ENCODE measurements around the gene CD84.

CD84 gene

GRCh38 chr1:160625725-160626498 lies 46.6 kb upstream of the CD84 start:
- Histone ChIP-seq H3K9me3 (ENCODE audit: control insufficient read depth, low read length) (no peaks in the 10 kb centered on the region), H3K9ac (ENCODE audit: low read length) (no peak overlapping the region), H2BK5ac (ENCODE audit: low read depth, low read length, poor library complexity, severe bottlenecking) (no peak overlapping the region), H3K27ac (ENCODE audit: low read length, poor library complexity, severe bottlenecking) (no peak overlapping the region), H2BK120ac (ENCODE audit: low read depth, low read length) (no peak overlapping the region), H2BK12ac (ENCODE audit: low read length in 2 of 2) (no peak overlapping the region), H3K27me3 (ENCODE audit: control insufficient read depth in 1 of 2, insufficient read depth in 1 of 2, low read length in 2 of 2) (peaks cover 3 to 4% of the 10 kb centered on the region in 2 experiments), H3K4me3 (ENCODE audit: insufficient read depth in 1 of 2, low read depth in 1 of 2, low read length in 2 of 2) (no peak overlapping the region), H2BK15ac (ENCODE audit: low read depth, poor library complexity, severe bottlenecking) (no peak overlapping the region), H3K4ac (ENCODE audit: low read depth in 1 of 2, low read length in 2 of 2) (no peak overlapping the region), H2AK5ac (ENCODE audit: low read length, severe bottlenecking) (no peak overlapping the region), H3K79me1 (replicated peaks; ENCODE audit: low read length, poor library complexity, severe bottlenecking) (no peaks in the 10 kb centered on the region), H3K14ac (ENCODE audit: low read length in 2 of 2) (no peak overlapping the region), H4K91ac (ENCODE audit: low read length) (no peak overlapping the region), H3K4me1 (ENCODE audit: control insufficient read depth, insufficient read depth, low read depth, low read length) (peaks cover 1% of the 10 kb centered on the region), H3K18ac (ENCODE audit: low read depth in 1 of 2, low read length in 2 of 2) (no peak overlapping the region), H4K8ac (ENCODE audit: low read length) (no peak overlapping the region), H3K23ac (ENCODE audit: low read length in 2 of 2) (no peak overlapping the region), H3K4me2 (ENCODE audit: low read length, poor library complexity, severe bottlenecking) (no peak overlapping the region), H3K36me3 (ENCODE audit: control insufficient read depth in 1 of 2, insufficient read depth in 2 of 2, low read depth in 1 of 2, low read length in 2 of 2) (no peaks in the 10 kb centered on the region), H2AFZ (ENCODE audit: low read depth, low read length) (no peak overlapping the region)
- DNase-seq = no peak
- 96% methylated on average over 10 of the region's 10 CpGs for WGBS

GRCh38 chr1:160625321-160625720 lies 46.0 kb upstream of the CD84 start:
- no peak overlapping the region for H3K9ac ChIP-seq (ENCODE audit: low read length)
- no peak for DNase-seq
- no peak overlapping the region for H3K4me3 ChIP-seq (ENCODE audit: insufficient read depth in 1 of 2, low read depth in 1 of 2, low read length in 2 of 2)
- H3K79me1 ChIP-seq (replicated peaks; ENCODE audit: low read length, poor library complexity, severe bottlenecking) = no peaks in the 10 kb centered on the region
- H3K27me3 ChIP-seq (ENCODE audit: control insufficient read depth in 1 of 2, insufficient read depth in 1 of 2, low read length in 2 of 2) = peaks cover 3 to 4% of the 10 kb centered on the region in 2 experiments
- no peak overlapping the region for H4K91ac ChIP-seq (ENCODE audit: low read length)
- no peaks in the 10 kb centered on the region for H3K36me3 ChIP-seq (ENCODE audit: control insufficient read depth in 1 of 2, insufficient read depth in 2 of 2, low read depth in 1 of 2, low read length in 2 of 2)
- no peak overlapping the region for H3K23ac ChIP-seq (ENCODE audit: low read length in 2 of 2)
- H2BK5ac ChIP-seq (ENCODE audit: low read depth, low read length, poor library complexity, severe bottlenecking) = no peak overlapping the region
- H3K9me3 ChIP-seq (ENCODE audit: control insufficient read depth, low read length) = no peaks in the 10 kb centered on the region
- no peak overlapping the region for H2AFZ ChIP-seq (ENCODE audit: low read depth, low read length)
- no peak overlapping the region for H4K8ac ChIP-seq (ENCODE audit: low read length)
- no peak overlapping the region for H2BK120ac ChIP-seq (ENCODE audit: low read depth, low read length)
- H3K4me2 ChIP-seq (ENCODE audit: low read length, poor library complexity, severe bottlenecking) = no peak overlapping the region
- no peak overlapping the region for H2AK5ac ChIP-seq (ENCODE audit: low read length, severe bottlenecking)
- H3K4me1 ChIP-seq (ENCODE audit: control insufficient read depth, insufficient read depth, low read depth, low read length) = peaks cover 1% of the 10 kb centered on the region
- H2BK12ac ChIP-seq (ENCODE audit: low read length in 2 of 2) = no peak overlapping the region
- no peak overlapping the region for H2BK15ac ChIP-seq (ENCODE audit: low read depth, poor library complexity, severe bottlenecking)
- no peak overlapping the region for H3K14ac ChIP-seq (ENCODE audit: low read length in 2 of 2)
- WGBS = 78% methylated on average over 1 of the region's 1 CpG
- no peak overlapping the region for H3K18ac ChIP-seq (ENCODE audit: low read depth in 1 of 2, low read length in 2 of 2)
- no peak overlapping the region for H3K27ac ChIP-seq (ENCODE audit: low read length, poor library complexity, severe bottlenecking)
- H3K4ac ChIP-seq (ENCODE audit: low read depth in 1 of 2, low read length in 2 of 2) = no peak overlapping the region

- Histone ChIP-seq H3K14ac (ENCODE audit: low read length in 2 of 2) (no peak overlapping the region), H4K8ac (ENCODE audit: low read length) (no peak overlapping the region), H3K9me3 (ENCODE audit: control insufficient read depth, low read length) (no peaks in the 10 kb centered on the region), H2AFZ (ENCODE audit: low read depth, low read length) (no peak overlapping the region), H3K79me1 (replicated peaks; ENCODE audit: low read length, poor library complexity, severe bottlenecking) (no peaks in the 10 kb centered on the region), H3K18ac (ENCODE audit: low read depth in 1 of 2, low read length in 2 of 2) (no peak overlapping the region), H3K4me3 (ENCODE audit: insufficient read depth in 1 of 2, low read depth in 1 of 2, low read length in 2 of 2) (no peak overlapping the region), H3K27ac (ENCODE audit: low read length, poor library complexity, severe bottlenecking) (no peak overlapping the region), H3K4me2 (ENCODE audit: low read length, poor library complexity, severe bottlenecking) (no peak overlapping the region), H3K36me3 (ENCODE audit: control insufficient read depth in 1 of 2, insufficient read depth in 2 of 2, low read depth in 1 of 2, low read length in 2 of 2) (no peaks in the 10 kb centered on the region), H3K23ac (ENCODE audit: low read length in 2 of 2) (no peak overlapping the region), H3K9ac (ENCODE audit: low read length) (no peak overlapping the region), H2BK120ac (ENCODE audit: low read depth, low read length) (no peak overlapping the region), H2BK5ac (ENCODE audit: low read depth, low read length, poor library complexity, severe bottlenecking) (no peak overlapping the region), H2AK5ac (ENCODE audit: low read length, severe bottlenecking) (no peak overlapping the region), H3K4me1 (ENCODE audit: control insufficient read depth, insufficient read depth, low read depth, low read length) (peaks cover 1% of the 10 kb centered on the region), H3K27me3 (ENCODE audit: control insufficient read depth in 1 of 2, insufficient read depth in 1 of 2, low read length in 2 of 2) (peaks cover 0 to 4% of the 10 kb centered on the region in 2 experiments), H2BK15ac (ENCODE audit: low read depth, poor library complexity, severe bottlenecking) (no peak overlapping the region), H2BK12ac (ENCODE audit: low read length in 2 of 2) (no peak overlapping the region), H4K91ac (ENCODE audit: low read length) (no peak overlapping the region), H3K4ac (ENCODE audit: low read depth in 1 of 2, low read length in 2 of 2) (no peak overlapping the region)
- 83% methylated on average over 1 of the region's 3 CpGs for WGBS
- no peak for DNase-seq
Measured at GRCh38 chr1:160624464-160624863, 45.2 kb upstream of the CD84 start.

- no peak overlapping the region for H3K9ac ChIP-seq (ENCODE audit: low read length)
- H3K4me2 ChIP-seq (ENCODE audit: low read length, poor library complexity, severe bottlenecking) = no peak overlapping the region
- H3K9me3 ChIP-seq (ENCODE audit: control insufficient read depth, low read length) = peaks cover 2% of the 10 kb centered on the region
- 83% methylated on average over 1 of the region's 1 CpG for WGBS
- H4K91ac ChIP-seq (ENCODE audit: low read length) = no peak overlapping the region
- H3K18ac ChIP-seq (ENCODE audit: low read depth in 1 of 2, low read length in 2 of 2) = no peak overlapping the region
- no peaks in the 10 kb centered on the region for H3K4me1 ChIP-seq (ENCODE audit: control insufficient read depth, insufficient read depth, low read depth, low read length)
- no peak overlapping the region for H2AFZ ChIP-seq (ENCODE audit: low read depth, low read length)
- H3K4me3 ChIP-seq (ENCODE audit: insufficient read depth in 1 of 2, low read depth in 1 of 2, low read length in 2 of 2) = no peak overlapping the region
- no peak overlapping the region for H2BK5ac ChIP-seq (ENCODE audit: low read depth, low read length, poor library complexity, severe bottlenecking)
- no peak overlapping the region for H3K4ac ChIP-seq (ENCODE audit: low read depth in 1 of 2, low read length in 2 of 2)
- no peak overlapping the region for H2BK15ac ChIP-seq (ENCODE audit: low read depth, poor library complexity, severe bottlenecking)
- no peak overlapping the region for H4K8ac ChIP-seq (ENCODE audit: low read length)
- H3K27ac ChIP-seq (ENCODE audit: low read length, poor library complexity, severe bottlenecking) = no peak overlapping the region
- H2AK5ac ChIP-seq (ENCODE audit: low read length, severe bottlenecking) = no peak overlapping the region
- no peak overlapping the region for H2BK12ac ChIP-seq (ENCODE audit: low read length in 2 of 2)
- H3K23ac ChIP-seq (ENCODE audit: low read length in 2 of 2) = no peak overlapping the region
- H3K79me1 ChIP-seq (replicated peaks; ENCODE audit: low read length, poor library complexity, severe bottlenecking) = no peaks in the 10 kb centered on the region
- no peak for DNase-seq
- no peaks in the 10 kb centered on the region for H3K36me3 ChIP-seq (ENCODE audit: control insufficient read depth in 1 of 2, insufficient read depth in 2 of 2, low read depth in 1 of 2, low read length in 2 of 2)
- H2BK120ac ChIP-seq (ENCODE audit: low read depth, low read length) = no peak overlapping the region
- H3K14ac ChIP-seq (ENCODE audit: low read length in 2 of 2) = no peak overlapping the region
- H3K27me3 ChIP-seq (ENCODE audit: control insufficient read depth in 1 of 2, insufficient read depth in 1 of 2, low read length in 2 of 2) = peaks cover 0 to 4% of the 10 kb centered on the region in 2 experiments
Measured at GRCh38 chr1:160623862-160624261, 44.6 kb upstream of the CD84 start.
